ENCODE data around the gene SEMA5B.

Gene SEMA5B

DNA sequence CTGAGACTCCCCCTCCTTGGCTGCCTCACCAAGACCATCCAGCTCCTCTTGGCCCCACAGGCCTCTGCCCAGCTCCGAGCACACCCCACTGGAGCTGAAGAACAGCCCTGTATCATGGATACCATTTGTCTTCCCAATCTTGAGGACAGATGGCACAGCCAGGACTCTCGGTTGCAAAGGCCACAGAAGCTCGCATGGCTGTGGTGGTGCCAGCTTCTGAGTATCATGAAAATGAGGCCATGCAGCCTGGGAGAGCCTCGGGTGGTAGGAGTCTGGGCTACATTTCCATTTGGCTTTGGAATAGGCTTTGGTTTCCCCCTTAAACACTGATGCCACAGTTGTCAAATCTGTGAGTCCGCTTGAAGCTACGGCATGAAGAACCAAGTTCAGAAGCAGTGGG, 106.6 kb downstream of the SEMA5B start:
- DNase-seq: no peak

GRCh38 chr3:122919291-122919610, 108.3 kb downstream of the SEMA5B start:
- no peak for DNase-seq

- no peak for DNase-seq
Measured at GRCh38 chr3:122918576-122919290, 108.8 kb downstream of the SEMA5B start.

DNA sequence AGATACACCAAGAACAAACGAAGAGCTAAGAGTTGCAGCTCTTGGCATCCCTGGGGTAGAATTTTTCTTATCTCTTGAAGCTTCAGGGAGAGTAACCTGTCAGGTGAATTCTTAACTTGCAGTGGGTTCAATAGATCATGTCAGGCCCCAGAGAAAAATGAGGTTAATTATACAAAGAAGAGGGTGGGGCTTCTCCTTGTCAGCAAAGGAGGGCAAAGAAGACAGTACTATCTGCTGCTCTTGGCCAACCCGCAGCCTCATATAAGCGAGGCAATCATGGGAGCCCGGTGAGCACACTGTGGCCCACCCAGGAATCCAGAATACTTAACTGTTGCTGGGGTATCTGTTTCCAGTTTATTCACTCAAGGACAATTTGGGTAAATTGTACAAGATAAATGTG, 110.2 kb downstream of the SEMA5B start:
- no peak for DNase-seq

GRCh38 chr3:122916580-122916979, 111.0 kb downstream of the SEMA5B start:
- DNase-seq: no peak

DNA sequence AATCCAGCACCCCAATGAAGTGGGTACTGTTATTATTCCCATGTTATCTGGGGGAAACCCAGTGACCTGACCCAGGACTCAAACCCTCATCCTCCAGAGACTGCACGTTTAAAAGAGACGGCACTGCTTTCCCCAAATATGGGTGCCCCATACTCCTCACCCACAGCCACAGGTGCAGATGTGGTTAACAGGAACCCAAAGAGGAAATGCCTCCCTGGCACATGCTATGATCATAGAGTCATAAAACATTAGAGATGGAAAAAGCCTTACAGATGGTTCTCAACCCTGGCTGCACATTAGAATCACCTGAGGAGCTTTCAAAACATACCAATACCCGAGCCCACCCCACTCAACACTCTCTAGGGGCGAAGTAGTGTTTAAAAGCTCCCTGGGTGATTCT, 111.5 kb downstream of the SEMA5B start:
- DNase-seq: no peak

DNA sequence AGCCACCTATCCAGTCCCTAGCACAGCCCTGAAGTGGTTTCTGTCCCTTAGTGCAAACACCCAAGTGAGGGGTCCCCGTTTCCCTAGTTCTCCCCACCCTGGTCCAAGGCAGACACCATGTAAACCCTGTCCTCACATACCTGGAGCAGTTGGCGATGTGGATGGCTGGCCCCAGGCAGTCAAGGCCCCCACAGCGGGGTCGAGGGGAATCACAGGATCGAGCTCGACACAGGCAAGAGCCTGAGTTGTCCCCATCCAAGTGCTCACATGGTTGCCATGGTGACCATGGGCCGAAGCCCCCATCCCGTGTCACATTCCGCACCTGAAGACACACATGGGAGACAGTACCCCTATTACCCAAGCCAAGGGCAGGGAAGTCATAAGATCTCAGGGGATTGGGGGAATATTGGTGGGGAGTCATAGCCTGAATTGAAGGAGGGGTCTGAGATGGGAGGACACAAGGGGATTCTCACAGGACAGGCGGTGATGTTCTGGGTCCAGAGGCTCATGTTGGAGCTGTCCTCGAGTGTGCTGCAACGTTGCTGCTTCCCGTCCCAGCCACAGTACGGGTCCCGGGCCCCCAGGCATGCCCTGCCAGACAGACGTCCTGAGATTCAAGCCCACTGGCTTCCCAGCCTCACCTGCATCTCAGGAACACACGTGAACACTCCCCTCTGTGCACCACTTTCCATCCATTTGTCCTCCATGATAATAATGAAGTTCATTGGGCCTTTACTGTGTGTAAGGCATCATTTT, 112.1 kb downstream of the SEMA5B start:
- no peak for DNase-seq

DNA sequence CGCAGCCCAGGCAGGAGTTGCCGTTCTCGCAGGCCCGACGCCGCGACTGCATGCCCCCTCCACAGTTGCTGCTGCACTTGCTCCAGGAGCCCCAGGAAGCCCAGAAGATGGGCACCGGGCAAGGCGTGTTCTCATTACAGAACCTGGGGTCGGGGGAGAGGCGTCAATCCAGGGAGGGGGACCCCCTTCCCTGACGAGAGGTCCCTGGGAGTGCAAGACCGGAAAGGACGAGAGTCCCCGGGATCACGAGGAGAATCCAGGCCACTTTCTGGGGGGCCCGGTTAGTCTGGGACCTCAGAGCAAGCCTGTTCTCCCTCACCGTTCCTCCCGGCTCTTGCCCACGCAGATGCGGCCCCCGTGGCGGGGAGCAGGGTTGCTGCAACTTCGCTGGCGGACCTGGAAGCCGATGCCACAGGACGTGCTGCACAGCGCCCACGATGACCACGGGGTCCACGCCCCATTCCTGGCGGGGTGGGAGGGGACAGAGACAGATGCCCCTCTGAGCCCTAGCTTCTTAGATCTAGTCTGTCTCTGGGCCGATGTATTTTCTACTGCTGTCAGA, 113.9 kb downstream of the SEMA5B start:
- no peak for DNase-seq

- no peak for DNase-seq
Measured at GRCh38 chr3:122912772-122913538, 114.6 kb downstream of the SEMA5B start.

DNA sequence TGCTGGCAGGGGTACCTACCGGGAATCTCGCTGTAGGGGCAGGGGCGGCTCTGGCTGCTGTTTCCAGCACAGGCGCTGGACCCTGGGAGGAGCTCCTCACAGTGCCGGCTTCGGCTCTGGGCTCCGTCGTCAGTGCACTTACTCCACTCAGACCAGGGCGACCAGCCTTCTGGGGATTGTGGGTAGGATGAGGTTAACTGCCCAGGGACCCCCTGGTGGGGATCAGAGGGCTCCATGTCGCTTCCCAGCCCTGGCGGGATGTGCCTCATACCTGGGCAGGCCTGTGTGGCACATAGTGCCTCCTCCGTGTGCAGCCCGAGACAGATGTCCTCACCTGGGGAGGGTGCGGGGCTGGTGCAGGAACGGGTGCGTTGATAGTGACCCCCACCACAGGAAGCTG, 115.7 kb downstream of the SEMA5B start:
- no peak for DNase-seq

GRCh38 chr3:122908251-122908650, 119.3 kb downstream of the SEMA5B start:
- no peak for DNase-seq

DNA sequence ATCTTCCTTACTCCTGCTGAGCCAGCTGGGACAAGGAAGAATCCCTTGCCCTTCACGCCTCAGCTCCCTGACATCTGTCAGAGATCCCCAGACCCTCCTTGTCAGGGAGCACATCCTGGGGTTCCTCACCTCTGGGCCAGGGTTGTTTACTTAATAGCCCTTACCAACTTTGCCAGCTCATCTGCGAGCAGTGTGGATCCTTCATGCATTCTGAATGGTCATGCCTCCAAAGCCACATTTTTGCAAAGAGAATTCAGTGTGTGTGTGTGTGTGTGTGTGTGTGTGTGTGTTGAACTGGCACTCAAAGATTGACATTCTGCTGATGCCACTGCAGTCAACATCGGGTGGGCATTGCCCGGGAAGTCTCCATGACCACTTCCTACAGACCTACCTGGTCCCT, 120.1 kb downstream of the SEMA5B start:
- DNase-seq: no peak

GRCh38 chr3:122903171-122903570, 124.4 kb downstream of the SEMA5B start:
- no peak for DNase-seq

GRCh38 chr3:122902326-122902725, 125.2 kb downstream of the SEMA5B start:
- DNase-seq: no peak

DNA sequence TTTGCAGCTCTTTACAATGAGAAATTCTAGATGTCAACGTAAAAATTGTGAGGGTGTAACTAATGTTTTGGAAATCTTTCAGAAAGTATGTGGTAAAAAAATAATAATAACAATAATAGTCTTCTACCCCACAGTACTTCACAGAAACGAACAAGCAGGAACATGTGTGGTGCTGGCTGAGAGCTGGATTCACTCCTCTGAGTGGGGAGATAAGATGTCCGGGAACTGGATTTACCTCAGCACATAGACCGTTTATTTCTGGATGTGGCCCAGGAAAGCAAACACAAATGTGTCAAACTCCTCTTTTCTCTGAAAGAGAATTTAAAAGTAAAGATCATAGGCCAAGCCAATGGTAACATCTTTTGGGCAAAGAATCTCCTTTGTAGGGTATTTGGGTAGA, 129.3 kb downstream of the SEMA5B start:
- DNase-seq: no peak

- peak; percentile 20 for DNase-seq
Measured at GRCh38 chr3:122893754-122894668, 133.6 kb downstream of the SEMA5B start.

DNA sequence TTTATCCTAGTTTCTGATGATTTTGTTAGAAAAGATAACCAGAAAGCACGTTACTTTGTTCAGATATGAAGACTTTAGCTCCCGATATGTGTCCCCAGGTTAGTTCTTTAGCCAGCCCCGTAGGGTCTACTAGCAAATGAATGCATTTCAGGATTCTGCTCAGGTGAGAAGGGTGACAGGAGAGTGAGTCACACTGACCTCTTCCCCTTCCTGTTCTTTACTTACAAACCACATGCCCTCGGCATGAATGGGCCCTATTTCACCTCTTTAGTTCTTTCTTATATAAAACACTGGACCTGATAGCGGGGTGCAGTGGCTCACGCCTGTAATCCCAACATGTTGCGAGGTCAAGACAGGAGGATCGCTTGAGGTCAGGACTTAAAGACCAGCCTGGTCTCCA, 134.3 kb downstream of the SEMA5B start:
- DNase-seq: no peak

- no peak for DNase-seq
Measured at GRCh38 chr3:122892118-122892960, 135.2 kb downstream of the SEMA5B start.

DNA sequence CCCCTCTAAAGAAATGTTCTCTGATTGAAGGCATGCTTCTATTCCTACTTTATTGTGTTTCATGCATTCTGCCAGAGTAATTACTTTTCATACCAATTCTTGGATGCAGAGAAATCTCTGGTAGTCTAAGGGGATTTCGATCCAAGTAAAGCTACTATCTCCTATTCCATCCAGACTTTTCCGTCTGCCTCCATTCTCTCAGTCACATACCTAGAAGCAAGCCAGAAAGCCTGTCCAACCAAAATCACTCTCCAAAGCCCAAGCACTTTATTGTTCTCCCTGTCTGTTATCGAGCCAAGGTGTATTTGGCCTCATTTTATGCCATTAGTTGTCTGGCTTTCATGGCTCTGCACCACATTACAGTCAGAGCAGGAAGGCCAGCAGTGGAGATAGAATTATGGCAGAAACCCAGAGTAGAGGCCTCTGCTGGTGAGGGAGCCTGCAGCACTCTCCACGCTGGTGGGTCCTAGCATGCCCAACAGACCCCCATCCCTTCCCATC, 136.8 kb downstream of the SEMA5B start:
- no peak for DNase-seq

- no peak for DNase-seq
Measured at GRCh38 chr3:122890077-122890719, 137.4 kb downstream of the SEMA5B start.

DNA sequence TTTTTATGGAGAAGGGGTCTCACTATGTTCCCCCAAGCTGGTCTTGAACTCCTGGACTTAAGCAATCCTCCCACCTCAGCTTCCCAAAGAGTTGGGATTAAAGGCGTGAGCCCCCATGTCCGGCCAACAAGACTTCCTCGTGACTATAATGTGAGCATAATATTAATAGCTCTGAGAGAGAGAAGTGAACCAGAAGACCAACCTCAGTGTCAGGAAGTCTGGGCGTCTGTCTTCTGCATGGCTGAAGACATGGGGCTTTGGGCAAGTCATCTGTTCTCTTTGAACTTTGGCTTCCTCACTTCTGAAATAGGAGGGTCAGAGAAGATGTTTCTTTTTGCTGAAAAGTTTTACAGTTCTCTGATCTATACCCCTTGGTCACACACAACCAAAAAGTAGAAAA, 140.6 kb downstream of the SEMA5B start:
- DNase-seq: no peak

Data from NCI-H1048 (cell line).